GM18858 (cell line): ENCODE measurements around the gene CNTF.
A peak's percentile ranks its signal among the peaks of the same experiment; 100 is the strongest.

Experiments used
- ATAC-seq: cut with Tn5 transposase; IDR thresholded peaks from one replicate; pipeline ENCODE4 v1.9.1; 2021; ENCODE audit not compliant: unreplicated experiment

CNTF gene

DNA sequence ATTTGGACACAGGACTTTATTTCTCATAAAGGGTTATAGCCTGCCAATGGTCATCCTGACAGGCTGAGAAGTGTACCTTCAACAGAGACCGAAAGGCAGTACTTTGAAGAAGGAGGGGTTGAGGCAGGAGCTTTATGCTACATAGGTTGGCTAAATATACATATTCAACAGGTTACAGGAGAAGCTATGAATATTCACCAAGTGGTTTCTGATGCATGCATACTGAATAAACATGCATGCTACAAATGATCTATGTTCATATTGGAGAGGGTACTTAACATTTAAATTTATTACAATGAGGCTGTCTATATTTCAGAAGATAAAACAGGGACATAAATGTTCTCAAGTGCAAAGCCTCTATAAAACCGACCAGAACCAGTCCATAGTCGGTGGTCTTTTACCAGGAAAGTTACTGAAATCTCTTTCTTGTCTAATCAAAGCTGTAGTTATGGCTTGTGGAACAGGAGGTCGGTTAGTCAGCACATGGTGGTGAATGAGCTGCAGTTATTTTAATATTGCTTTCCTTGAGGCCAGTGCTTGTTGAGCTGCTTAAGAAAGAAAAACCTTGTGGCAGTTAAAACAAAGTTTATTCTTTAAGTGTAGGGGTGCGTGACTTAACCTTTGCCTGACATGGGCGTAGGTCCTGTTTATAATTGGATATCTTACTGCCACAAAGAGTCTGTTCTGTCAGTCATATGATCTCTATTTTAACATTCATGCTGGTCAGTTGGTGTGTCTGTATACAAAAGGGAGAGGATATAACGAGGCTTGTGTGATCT, 19.5 kb downstream of the CNTF start:
- ATAC-seq: no peak

DNA sequence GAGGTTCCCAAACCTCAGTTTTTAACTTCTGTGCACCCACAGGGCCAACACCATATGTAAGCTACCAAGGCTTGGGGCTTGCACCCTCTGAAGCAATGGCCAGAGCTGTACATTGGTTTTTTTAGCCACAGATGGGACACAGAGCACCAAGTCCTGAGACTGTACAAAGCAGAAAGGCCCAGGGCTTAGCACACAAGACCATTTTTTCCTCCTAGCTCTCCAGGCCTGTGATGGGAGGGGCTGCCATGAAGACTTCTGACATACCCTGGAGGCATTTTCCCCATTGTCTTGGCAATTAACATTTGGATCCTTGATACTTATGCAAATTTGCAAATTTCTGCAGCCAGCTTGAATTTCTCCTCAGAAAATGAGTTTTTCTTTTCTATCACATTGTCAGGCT, 23.4 kb downstream of the CNTF start:
- ATAC-seq: no peak

DNA sequence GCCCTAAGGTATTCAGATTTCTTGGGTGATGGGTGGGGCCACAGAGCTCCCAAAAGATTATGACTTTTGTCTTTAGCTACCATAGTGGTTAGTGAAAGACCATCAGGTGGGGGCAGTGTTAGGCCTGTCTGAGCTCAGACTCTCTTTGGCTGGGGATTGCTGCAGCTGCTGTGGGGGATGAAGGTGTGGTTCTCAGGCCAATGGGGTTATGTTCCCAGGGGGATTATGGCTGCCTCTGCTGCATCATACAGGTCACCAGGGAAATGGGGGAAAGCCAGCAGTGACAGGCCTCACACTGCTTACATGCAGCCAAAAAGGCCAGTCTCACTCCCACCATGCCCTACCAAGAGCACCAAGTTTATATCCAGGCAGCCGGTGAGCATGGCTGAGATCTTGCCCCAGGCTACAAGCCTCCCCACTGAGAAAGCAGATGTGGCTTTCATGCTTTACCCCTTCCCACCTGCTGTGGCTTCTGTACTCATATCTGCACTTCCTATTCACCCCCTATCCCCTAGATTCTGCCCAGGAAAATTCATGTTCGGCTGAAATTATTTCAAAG, 24.8 kb downstream of the CNTF start:
- peak; percentile 77 for ATAC-seq

DNA sequence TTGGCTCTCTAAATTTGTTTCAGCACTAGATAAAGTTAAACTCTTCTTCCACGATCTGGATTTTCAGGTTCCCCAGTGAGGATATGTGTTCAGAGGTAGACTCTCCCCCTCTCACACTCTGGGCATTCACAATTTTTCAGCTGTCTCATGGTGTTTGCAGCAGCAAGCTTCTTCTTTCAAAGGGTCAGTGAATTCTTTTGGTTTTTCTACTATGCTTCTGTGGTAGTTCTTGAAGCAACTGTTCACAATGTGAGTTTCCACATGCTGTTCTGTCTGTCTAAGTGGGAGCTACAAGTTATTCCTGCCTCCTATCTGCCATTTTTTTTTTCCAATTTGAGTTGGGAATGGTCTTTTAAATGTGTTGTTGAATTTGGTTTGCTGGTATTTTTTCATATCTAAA, 25.4 kb downstream of the CNTF start:
- ATAC-seq: no peak

DNA sequence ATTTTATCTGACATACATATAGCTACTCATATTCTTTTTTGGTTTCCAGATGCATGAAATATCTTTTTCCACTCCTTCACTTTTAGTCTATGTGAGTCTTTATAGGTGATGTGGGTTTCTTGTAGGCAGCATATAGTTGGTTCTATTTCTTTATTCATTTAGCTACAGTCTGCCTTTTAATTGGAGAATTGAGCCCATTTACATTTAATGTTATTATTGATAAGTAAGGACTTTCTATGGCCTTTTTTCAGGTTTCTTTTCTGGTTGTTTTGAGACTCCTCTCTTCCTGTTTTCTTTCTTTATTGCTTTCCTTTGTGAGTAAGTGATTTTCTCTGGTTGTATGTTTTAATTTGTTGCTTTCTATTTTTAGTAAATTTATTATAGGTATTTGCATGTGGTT, 27.2 kb downstream of the CNTF start:
- no peak for ATAC-seq

DNA sequence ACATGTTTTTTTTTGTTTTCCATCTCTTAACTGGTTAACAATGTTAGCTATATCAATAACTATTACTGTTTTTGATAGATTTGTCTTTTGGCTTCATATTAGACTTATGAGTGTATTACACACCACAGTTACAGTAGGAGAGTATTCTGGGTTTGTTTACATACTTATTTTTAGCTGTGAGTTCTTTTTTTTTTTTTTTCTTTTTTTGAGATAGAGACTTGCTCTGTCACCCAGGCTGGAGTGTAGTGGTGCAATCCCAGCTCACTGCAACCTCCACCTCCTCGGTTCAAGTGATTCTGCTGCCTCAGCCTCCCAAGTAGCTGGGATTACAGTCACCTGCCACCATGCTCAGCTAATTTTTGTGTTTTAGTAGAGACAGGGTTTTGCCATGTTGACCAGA, 28.0 kb downstream of the CNTF start:
- no peak for ATAC-seq

DNA sequence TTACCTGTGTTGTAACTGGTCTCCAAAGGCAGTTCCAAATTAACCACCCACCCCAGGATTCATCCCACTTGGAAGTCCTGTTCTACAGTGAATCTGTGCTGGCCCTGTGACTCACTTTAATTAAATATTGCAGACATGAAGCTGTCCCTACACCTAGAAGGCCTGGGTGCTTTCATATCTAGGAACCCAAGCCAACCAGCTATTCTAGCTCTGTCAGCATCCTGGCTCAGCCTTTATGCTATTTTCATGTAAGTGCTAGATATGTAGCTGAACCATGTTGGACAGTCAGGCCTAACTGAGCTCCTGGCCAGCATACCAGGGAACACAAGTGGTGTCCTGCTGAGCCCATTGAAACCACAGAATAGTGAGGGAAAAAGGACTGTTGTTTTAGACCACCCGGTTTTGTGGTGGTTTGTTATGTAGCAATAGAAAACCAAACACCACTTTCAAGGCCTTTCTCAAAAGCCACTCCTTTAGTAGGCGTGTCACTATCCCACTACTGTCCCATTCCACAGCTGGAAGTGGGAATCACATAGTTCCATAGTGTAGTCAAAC, 30.3 kb downstream of the CNTF start:
- ATAC-seq: no peak

DNA sequence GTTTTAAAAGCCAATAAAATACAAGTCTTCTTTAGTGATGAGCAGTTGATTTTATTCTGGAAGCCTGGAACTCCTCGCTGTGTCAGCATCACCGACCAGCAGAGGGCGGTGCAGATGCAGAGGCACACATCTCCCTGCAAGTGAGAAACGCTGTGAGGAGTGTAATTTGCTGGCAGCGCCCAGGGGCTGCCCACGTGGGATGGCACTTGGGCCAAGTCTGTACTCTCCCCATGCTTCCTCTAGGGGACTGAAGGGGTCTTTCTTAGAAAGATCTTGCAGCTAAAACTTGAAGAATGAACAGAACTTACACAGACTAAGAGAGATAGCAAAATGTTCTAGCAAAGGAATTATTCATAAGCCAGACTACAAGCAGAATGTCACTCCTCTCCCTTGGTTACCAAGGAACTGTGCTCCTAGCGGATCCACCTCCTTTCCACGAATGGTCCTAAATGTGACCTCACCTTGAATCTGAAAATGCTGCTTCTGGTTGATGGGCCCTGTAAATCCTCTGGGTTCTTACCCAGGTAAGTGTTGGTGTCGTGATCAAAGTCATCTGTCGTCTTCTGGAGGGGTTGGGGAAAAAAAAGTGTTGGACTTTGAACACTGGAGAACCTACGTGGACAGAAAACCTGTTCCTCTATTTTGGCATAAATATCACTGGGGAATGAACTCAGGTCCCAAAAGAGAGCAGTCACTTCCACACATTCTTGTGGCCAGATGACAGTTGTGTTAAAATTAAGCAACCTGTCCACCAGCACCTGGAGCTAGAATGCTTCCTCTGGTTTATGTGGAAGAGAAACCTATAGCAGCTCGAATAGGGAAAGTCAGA, 31.8 kb downstream of the CNTF start:
- ATAC-seq: peak; percentile 91

DNA sequence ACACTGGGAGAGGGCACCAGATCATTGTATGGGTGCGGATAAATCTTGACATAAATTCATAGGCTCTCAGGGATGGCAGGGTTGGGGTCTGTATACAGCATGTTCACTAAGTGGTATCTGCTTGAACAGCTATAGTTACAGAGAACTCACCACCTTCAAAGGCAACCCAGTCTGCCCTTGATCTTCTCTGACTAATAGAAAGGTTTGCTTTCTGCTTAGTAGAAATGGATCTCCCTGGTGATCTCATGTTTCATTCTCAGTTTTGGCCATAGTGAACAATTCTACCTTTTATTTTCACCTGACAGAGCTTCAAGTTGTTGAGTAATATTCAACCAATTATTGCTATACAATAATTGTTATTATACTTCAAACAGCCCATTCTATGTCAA, 32.4 kb downstream of the CNTF start:
- ATAC-seq: no peak

DNA sequence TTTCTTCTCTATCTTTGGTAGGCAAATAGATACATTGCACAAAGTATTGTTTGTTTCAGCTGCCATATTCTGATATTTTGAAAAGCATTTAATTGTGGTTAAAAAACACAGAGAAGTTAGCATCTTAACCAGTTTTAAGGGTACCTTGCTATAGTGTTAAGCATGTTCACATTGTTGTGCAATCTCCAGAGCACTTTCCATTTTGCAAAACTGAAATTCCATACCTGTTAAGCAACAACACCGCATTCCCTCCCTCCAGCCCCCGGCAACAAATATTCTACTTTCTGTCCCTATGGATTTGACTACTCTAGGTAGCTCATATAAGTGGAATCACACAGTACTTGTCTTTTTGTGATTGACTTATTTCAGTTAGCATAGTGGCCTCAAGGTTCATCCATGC, 33.9 kb downstream of the CNTF start:
- ATAC-seq: no peak

DNA sequence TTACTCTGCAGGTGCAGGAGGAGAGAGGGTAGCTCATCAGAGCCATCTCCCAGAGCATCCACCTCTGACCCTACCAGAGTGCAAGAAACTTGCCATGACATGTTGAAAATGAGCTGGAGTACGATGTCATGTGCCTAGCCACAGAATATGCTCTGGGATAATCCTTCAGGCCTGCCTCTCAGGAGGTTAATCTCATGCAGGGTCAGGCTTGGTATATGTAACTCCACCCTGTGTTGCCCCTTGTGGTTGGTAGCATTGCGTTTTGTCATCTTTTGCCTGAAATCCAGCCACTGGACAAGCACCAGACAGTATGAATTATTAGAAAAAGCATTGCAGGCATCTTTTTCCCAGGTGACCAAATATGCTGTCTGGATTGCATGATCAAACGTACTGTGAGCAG, 36.2 kb downstream of the CNTF start:
- ATAC-seq: no peak

DNA sequence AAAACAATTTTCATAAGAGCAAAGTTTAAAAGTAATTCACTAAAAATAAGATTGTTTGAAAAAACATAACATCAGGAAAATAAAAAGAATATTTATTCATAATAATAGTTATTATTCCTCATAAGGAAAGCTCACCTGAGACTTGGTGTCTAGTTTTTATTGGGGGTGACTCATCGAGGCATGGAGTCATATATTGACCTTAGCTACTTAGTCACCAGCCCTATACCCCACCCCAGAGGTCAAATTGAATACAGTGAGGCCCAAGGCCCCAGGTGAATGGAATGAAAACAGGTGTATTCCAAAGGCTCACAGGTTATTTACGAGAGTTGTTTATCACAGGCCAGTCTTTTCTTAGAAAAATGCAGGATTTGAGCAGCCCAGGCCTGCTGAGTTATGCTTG, 36.9 kb downstream of the CNTF start:
- no peak for ATAC-seq

DNA sequence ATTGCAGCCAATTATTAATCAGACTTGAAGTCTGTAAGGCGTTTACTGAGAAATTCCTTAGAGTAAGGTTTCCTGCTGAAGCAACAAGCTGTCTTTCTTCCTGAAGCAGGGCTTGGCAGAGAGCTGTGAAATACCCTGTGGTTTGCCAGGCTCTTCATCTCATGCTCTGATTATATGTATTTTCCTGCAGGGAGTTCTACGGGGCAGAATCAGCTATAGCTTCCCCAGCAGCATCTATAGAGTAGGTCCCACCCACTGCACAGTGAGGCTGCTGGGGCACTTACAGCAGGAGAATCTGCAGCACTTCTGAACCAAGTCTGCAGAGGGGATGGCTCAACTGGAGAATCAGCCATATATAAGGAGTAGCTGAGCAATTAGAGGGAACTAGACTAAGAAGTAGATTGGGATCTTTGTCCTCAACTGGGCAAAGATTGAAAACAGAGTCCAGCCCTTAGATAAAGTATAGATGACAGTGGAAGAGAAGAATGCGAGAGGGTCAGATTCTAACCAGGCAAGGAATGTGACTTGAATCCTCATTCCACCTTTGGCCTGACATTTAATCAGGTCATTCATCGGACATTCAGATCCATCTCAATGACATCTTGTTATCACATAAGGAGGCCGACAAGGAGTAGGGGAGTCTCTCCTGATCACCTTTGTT, 37.6 kb downstream of the CNTF start:
- ATAC-seq: no peak

DNA sequence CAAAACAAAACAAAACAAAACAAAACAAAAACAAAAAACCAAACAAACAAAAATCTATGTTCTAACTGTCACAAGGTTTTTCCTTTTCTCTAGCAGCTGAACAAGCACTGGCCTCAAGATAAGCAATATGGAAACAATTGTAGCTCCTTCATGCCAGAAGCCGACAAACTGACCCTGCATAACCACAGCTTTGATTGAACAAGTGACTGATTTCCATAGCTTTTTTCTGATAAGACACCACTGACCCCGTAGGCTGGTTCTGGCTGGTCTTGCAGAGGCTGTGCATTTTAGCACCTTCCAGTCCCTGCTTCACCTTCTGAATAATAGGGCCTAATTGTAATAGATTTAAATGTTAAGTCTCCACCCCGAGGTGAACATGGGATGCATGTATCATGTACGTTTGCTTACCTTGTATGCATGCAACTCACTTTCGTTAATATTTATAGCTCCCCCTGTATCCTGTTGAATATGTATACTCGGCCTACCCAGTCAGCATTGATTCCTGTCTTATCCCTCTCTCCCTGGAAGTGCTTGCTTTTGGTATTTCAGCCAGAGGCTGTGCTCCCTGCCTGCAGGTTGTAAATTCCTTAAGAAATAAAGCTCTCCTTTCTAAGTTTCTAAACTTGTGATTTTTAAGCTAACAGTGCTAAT, 49.6 kb downstream of the CNTF start:
- ATAC-seq: no peak

DNA sequence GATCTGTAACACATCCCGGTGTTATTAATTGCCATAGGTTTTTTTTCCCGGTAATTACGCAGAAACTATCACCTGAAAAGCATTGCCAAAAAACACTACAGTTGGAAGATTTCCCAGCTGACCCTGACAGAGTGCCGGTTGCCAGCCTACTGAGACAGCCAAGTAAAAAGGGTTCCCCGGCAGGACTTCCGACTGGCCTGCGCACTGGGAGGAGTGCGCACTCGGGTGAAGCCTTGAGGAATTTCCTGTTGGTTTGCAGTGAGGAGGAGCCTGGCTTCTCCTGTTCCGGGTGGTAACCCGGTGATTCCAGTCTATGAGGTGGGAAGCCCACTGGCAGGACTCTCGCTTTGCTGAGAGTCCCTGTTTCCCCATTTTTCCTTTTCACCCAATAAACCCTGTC, 52.1 kb downstream of the CNTF start:
- no peak for ATAC-seq
